ENCODE results near the gene ANKRD33B.
"Not testable (repeated sequence)": the region's sequence is repeated elsewhere in the genome, so short reads cannot be mapped to it uniquely, and the experiment has no call there.

ANKRD33B gene

GRCh38 chr5:10556289-10556807 lies 7.5 kb upstream of the ANKRD33B start:
- no peak overlapping the region for H3K4me3 ChIP-seq (ENCODE audit: low read depth, low read length)

GRCh38 chr5:10556893-10557746 lies 6.8 kb upstream of the ANKRD33B start:
- H3K4me3 ChIP-seq (ENCODE audit: low read depth, low read length), result no peak overlapping the region

- H3K4me3 ChIP-seq (ENCODE audit: low read depth, low read length), result no peak overlapping the region
Observed at GRCh38 chr5:10559151-10559550, 4.7 kb upstream of the ANKRD33B start.

GRCh38 chr5:10559871-10560270 lies 4.0 kb upstream of the ANKRD33B start:
- H3K4me3 ChIP-seq (ENCODE audit: low read depth, low read length), result no peak overlapping the region

GRCh38 chr5:10562201-10563109 lies 1.4 kb upstream of the ANKRD33B start:
- H3K4me3 ChIP-seq (ENCODE audit: low read depth, low read length), result no peak overlapping the region

- H3K4me3 ChIP-seq (ENCODE audit: low read depth, low read length), result peak overlapping the region; percentile 58
Observed at GRCh38 chr5:10563110-10563944, 543 bp upstream of the ANKRD33B start.

- peak overlapping the region; percentile 75 for H3K4me3 ChIP-seq (ENCODE audit: low read depth, low read length)
Observed at GRCh38 chr5:10564838-10565784, 1.2 kb downstream of the ANKRD33B start.

- H3K4me3 ChIP-seq (ENCODE audit: low read depth, low read length), result peak overlapping the region; percentile 75
Observed at GRCh38 chr5:10565785-10566542, 2.1 kb downstream of the ANKRD33B start.

GRCh38 chr5:10566543-10567068 lies 2.7 kb downstream of the ANKRD33B start:
- no peak overlapping the region for H3K4me3 ChIP-seq (ENCODE audit: low read depth, low read length)

- H3K4me3 ChIP-seq (ENCODE audit: low read depth, low read length), result no peak overlapping the region
Observed at GRCh38 chr5:10567121-10567591, 3.3 kb downstream of the ANKRD33B start.

- H3K4me3 ChIP-seq (ENCODE audit: low read depth, low read length), result no peak overlapping the region
Observed at GRCh38 chr5:10567781-10568321, 4.0 kb downstream of the ANKRD33B start.

GRCh38 chr5:10570540-10570939 lies 6.7 kb downstream of the ANKRD33B start:
- not testable (repeated sequence) for H3K4me3 ChIP-seq (ENCODE audit: low read depth, low read length)

GRCh38 chr5:10572451-10572850 lies 8.6 kb downstream of the ANKRD33B start:
- H3K4me3 ChIP-seq (ENCODE audit: low read depth, low read length), result no peak overlapping the region

- H3K4me3 ChIP-seq (ENCODE audit: low read depth, low read length), result no peak overlapping the region
Observed at GRCh38 chr5:10573487-10574145, 9.7 kb downstream of the ANKRD33B start.

GRCh38 chr5:10574879-10575278 lies 11.0 kb downstream of the ANKRD33B start:
- H3K4me3 ChIP-seq (ENCODE audit: low read depth, low read length), result not testable (repeated sequence)

GRCh38 chr5:10576121-10576789 lies 12.4 kb downstream of the ANKRD33B start:
- no peak overlapping the region for H3K4me3 ChIP-seq (ENCODE audit: low read depth, low read length)

GRCh38 chr5:10576790-10577189 lies 12.9 kb downstream of the ANKRD33B start:
- H3K4me3 ChIP-seq (ENCODE audit: low read depth, low read length), result no peak overlapping the region
